Upper lobe of left lung (tissue), 6 donors: Measurements from ENCODE around the gene LRRC14B. TPM values are rescaled to one million over a fixed set of nuclear protein-coding genes. Genes with fewer than 3 reads are reported as not detected.

Source experiments
- ATAC-seq, 2 donors: fragments of 200-7000 bp; cut with Tn5 transposase; one replicate each; pipeline ENCODE4 v1.9.1; 2022; ENCODE audit warnings: mild to moderate bottlenecking in 2 of 2, moderate library complexity in 2 of 2; ENCODE audit not compliant: low FRiP score in 2 of 2
- DNase-seq, 2 donors: peaks; one replicate each; pipeline ENCODE4 v3.0.0-alpha.2; 2019 to 2020
- H3K27ac ChIP-seq, 4 donors: fragments of 200-600 bp; sonication (generic); one replicate each; pipeline ENCODE4 v1.5.1; 2016 to 2019
- H3K27me3 ChIP-seq, 4 donors: fragments of 200-600 bp; sonication (generic); one replicate each; pipeline ENCODE4 v1.5.1; 2017 to 2019
- H3K36me3 ChIP-seq, 4 donors: fragments of 200-600 bp; sonication (generic); one replicate each; pipeline ENCODE4 v1.5.1; 2016 to 2019
- H3K4me1 ChIP-seq, 4 donors: fragments of 200-600 bp; sonication (generic); one replicate each; pipeline ENCODE4 v1.5.1; 2018 to 2019
- H3K4me3 ChIP-seq, 4 donors: fragments of 200-600 bp; sonication (generic); one replicate each; pipeline ENCODE4 v1.5.1; 2017 to 2019; ENCODE audit warnings: mild to moderate bottlenecking in 2 of 4, moderate library complexity in 1 of 4
- H3K9me3 ChIP-seq, 4 donors: fragments of 200-600 bp; sonication (generic); one replicate each; pipeline ENCODE4 v1.5.1; 2018 to 2019
- CTCF ChIP-seq, 6 experiments: fragments of 450-650 bp in 4 of 6; fragments of 200-600 bp in 2 of 6; sonication (generic) in 2 of 6; IDR thresholded peaks; one replicate each; pipeline ENCODE4 v1.5.1; 2016 to 2019; ENCODE audit warnings: antibody characterized with exemption in 6 of 6
- EP300 ChIP-seq, 4 donors: sonication (generic); formaldehyde crosslinking; IDR thresholded peaks; one replicate each; pipeline ENCODE4 v1.5.1; 2017; ENCODE audit warnings: antibody characterized with exemption in 4 of 4, control low read depth in 2 of 4
- POLR2A ChIP-seq, 4 donors: fragments of 450-650 bp; IDR thresholded peaks; one replicate each; pipeline ENCODE4 v1.5.1; 2016 to 2017; ENCODE audit warnings: antibody characterized with exemption in 4 of 4, mild to moderate bottlenecking in 2 of 4
- POLR2AphosphoS5 ChIP-seq, 2 donors: sonication (generic); formaldehyde crosslinking; IDR thresholded peaks; one replicate each; pipeline ENCODE4 v1.5.1; 2017; ENCODE audit warnings: antibody characterized with exemption in 2 of 2
- WGBS, 2 donors: methylation state at CpG; one replicate each; pipeline ENCODE4 v1.1.5; 2017 to 2018; 5-methylcytosine and 5-hydroxymethylcytosine counted together
- total RNA-seq, 6 donors: library from RNA; depleted of rRNA in 4 of 6; stranded (reverse); fragments of >200 nt in 4 of 6; gene quantifications; one replicate each; pipeline versions ENCODE4 v1.1.0 to v1.2.1, GENCODE V29; 2016 to 2021
- donor health status: DM: no; HTN: no; CAD: no; lungs with moderate emphysema.
- donor health status: DM: no; HTN: yes; CAD: no; lungs with severe emphysema.

The LRRC14B gene
- total RNA-seq, 6 donors from 2014 or later: not detected

GRCh38 chr5:201672-202071, 10.4 kb downstream of the LRRC14B start:
- peaks cover 5 to 36% (median 22%) of the 10 kb centered on the region in 4 donors for H3K36me3 ChIP-seq
- H3K4me1 ChIP-seq: no peaks in the 10 kb centered on the region
- 94 to 95% methylated on average over 8 of the region's 8 CpGs for WGBS, 2 donors
- H3K27me3 ChIP-seq: no peaks in the 10 kb centered on the region
- ATAC-seq (no peak), DNase-seq (no peak)
- no peaks in the 10 kb centered on the region for H3K9me3 ChIP-seq
- no peak overlapping the region for H3K27ac ChIP-seq
- no peak overlapping the region for H3K4me3 ChIP-seq
- TF ChIP-seq CTCF (IDR thresholded peaks at IDR 0.05) (no peak), POLR2AphosphoS5 (IDR thresholded peaks at IDR 0.05) (no peak), EP300 (IDR thresholded peaks at IDR 0.05) (no peak), POLR2A (IDR thresholded peaks at IDR 0.05) (no peak)

- Histone ChIP-seq H3K4me3 (no peak overlapping the region), H3K9me3 (no peaks in the 10 kb centered on the region), H3K4me1 (no peaks in the 10 kb centered on the region), H3K36me3 (peaks cover 5 to 41% (median 22%) of the 10 kb centered on the region in 4 donors), H3K27me3 (no peaks in the 10 kb centered on the region), H3K27ac (no peak overlapping the region)
- 93 to 96% methylated on average over 26 of the region's 26 CpGs for WGBS, 2 donors
- DNase-seq (no peak), ATAC-seq (no peak)
- no peak for TF ChIP-seq POLR2AphosphoS5 (IDR thresholded peaks at IDR 0.05)
- no peak for TF ChIP-seq EP300 (IDR thresholded peaks at IDR 0.05)
- no peak for TF ChIP-seq CTCF (IDR thresholded peaks at IDR 0.05)
- TF ChIP-seq POLR2A (IDR thresholded peaks at IDR 0.05): no peak
Measured at GRCh38 chr5:203246-203930, 12.1 kb downstream of the LRRC14B start.

GRCh38 chr5:204001-204400, 12.7 kb downstream of the LRRC14B start:
- no peaks in the 10 kb centered on the region for H3K4me1 ChIP-seq
- no peak overlapping the region for H3K27ac ChIP-seq
- H3K4me3 ChIP-seq: no peak overlapping the region
- no peaks in the 10 kb centered on the region for H3K9me3 ChIP-seq
- 95 to 96% methylated on average over 6 of the region's 6 CpGs for WGBS, 2 donors
- ATAC-seq (peak in 1 of 2 donors; percentile 24), DNase-seq (no peak)
- no peaks in the 10 kb centered on the region for H3K27me3 ChIP-seq
- no peak for TF ChIP-seq POLR2A (IDR thresholded peaks at IDR 0.05)
- no peak for TF ChIP-seq POLR2AphosphoS5 (IDR thresholded peaks at IDR 0.05)
- no peak for TF ChIP-seq EP300 (IDR thresholded peaks at IDR 0.05)
- TF ChIP-seq CTCF (IDR thresholded peaks at IDR 0.05): no peak
- H3K36me3 ChIP-seq: peaks cover 5 to 41% (median 22%) of the 10 kb centered on the region in 4 donors

- Histone ChIP-seq H3K4me3 (no peak overlapping the region), H3K36me3 (peaks cover 5 to 41% (median 22%) of the 10 kb centered on the region in 4 donors), H3K27ac (no peak overlapping the region), H3K27me3 (no peaks in the 10 kb centered on the region), H3K9me3 (no peaks in the 10 kb centered on the region), H3K4me1 (no peaks in the 10 kb centered on the region)
- TF ChIP-seq POLR2A (IDR thresholded peaks at IDR 0.05) (no peak), CTCF (IDR thresholded peaks at IDR 0.05) (no peak), POLR2AphosphoS5 (IDR thresholded peaks at IDR 0.05) (no peak), EP300 (IDR thresholded peaks at IDR 0.05) (no peak)
- no peak for DNase-seq
- no peak for ATAC-seq
Measured at GRCh38 chr5:204462-204861, 13.2 kb downstream of the LRRC14B start.
